GM18951 (cell line): ENCODE measurements around the gene HPN.

Experiments
- POLR2A ChIP-seq: IDR thresholded peaks from 4 replicates; pipeline ENCODE4 v1.6.1; 2011; ENCODE audit warnings: mild to moderate bottlenecking; ENCODE audit not compliant: insufficient read length, insufficient read depth; ENCODE audit errors: extremely low read depth
- in situ Hi-C: fragments of 300-500 bp; cut with MboI; formaldehyde crosslinking; loops from one replicate; pipeline ENCODE4 v1.12.0; 2022; ENCODE audit warnings: low sequenced_read_pairs, mixed read lengths, inconsistent platforms; ENCODE audit not compliant: unreplicated experiment

Gene HPN

GRCh38 chr19:35088131-35088913 is 46.8 kb downstream of the HPN start:
- no peak for TF ChIP-seq POLR2A
- in situ Hi-C loops: no loop called here

- in situ Hi-C loops: no loop called here
- no peak for TF ChIP-seq POLR2A
Observed at GRCh38 chr19:35089554-35089953, 48.0 kb downstream of the HPN start.

GRCh38 chr19:35090160-35090505 is 48.6 kb downstream of the HPN start:
- TF ChIP-seq POLR2A: no peak
- in situ Hi-C loops: no loop called here

GRCh38 chr19:35090506-35091214 is 49.1 kb downstream of the HPN start:
- no peak for TF ChIP-seq POLR2A
- in situ Hi-C loops: no loop called here

- in situ Hi-C loops: no loop called here
- TF ChIP-seq POLR2A: no peak
Observed at GRCh38 chr19:35093430-35093829, 51.9 kb downstream of the HPN start.

GRCh38 chr19:35093941-35094647 is 52.6 kb downstream of the HPN start:
- in situ Hi-C loops: no loop called here
- TF ChIP-seq POLR2A: no peak

DNA sequence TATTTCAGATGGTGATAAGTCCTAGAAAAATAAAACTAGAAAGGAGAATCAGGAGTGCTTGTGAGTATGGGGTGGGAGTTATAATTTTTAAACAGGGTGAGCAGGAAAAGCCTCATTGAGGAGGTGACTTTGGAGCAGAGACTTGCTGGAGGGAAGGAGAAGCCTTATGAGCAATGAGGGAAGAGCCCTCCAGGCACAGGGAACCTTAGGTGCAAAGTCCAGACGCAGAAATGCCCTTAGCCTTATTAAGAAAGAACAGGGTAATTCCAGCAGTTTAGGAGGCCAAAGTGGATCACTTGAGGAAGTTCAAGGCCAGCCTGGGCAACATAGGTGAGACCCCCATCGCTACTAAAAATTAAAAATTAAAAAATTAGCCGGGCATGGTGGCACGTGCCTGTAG is 53.1 kb downstream of the HPN start:
- in situ Hi-C loops: no loop called here
- no peak for TF ChIP-seq POLR2A

GRCh38 chr19:35095667-35096368 is 54.3 kb downstream of the HPN start:
- in situ Hi-C loops: no loop called here
- no peak for TF ChIP-seq POLR2A

DNA sequence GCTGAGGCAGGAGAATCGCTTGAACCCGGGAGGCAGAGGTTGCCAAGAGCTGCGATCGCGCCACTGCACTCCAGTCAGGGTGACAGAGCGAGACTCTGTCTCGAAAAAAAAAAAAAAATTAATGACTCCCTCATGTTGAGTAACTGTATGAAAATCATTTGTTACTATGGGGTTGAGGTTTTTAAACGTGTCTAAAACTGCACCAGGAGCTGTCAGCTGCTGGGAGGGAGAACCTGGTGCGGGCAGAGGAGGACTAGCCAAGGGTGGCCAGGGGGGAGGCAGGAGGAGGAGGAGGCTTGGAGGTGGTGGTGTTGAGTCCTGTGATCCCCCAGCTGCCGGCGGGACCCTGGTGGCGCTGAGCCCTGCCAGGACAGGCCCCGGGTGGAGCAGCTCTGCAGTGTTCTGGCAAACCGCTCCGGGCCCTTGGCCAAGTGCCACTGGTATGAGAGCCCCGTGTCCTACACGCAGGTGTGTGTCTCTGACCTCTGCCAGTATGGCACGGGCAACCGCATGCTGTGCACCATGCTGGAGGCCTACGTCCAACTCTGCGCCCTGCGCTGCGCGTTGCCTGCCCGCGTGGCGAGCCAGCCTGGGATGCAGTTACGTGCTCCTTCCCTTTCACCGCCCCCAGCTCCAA is 57.0 kb downstream of the HPN start:
- in situ Hi-C loops: no loop called here
- no peak for TF ChIP-seq POLR2A

DNA sequence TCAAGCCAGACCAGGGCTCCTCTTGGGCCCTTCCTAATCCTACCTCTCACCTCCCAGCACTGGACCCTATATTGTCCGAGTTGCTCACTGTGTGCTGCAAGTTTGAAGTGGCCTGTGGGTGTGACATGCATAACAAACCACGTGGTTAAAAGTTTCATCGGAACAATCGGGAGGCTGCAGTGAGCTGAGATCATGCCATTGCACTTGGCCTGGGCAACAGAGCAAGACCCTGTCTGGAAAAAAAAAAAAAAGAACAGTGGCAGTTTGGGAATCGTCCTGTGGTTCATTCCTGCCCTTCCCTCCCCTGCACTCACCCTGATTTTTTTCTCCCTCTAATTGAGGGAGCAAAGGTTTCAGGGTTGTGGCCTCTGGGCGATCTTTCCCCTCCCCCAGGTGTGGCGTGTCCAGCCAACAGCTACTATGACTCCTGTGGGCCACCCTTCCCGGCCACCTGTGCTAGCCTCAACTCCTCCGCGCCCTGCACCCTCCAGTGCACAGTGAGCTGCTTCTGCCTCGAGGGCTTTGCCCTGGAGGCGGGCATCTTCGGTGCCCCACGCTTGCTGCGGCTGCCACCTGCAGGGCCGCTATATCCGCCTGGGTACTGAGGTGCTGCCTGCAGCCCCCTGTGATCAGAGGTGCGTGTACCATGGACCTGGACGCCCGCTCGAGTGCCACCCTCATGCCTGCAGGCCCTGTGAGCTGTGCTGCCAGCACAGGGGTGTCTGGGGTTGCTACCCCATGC is 57.8 kb downstream of the HPN start:
- in situ Hi-C loops: no loop called here
- no peak for TF ChIP-seq POLR2A

- in situ Hi-C loops: no loop called here
- no peak for TF ChIP-seq POLR2A
Observed at GRCh38 chr19:35099897-35100275, 58.4 kb downstream of the HPN start.
